Measurements from ENCODE around the gene GPR142.

GRCh38 chr17:74391771-74392170 lies 24.5 kb downstream of the GPR142 start:
- TF ChIP-seq, protein P1, sequence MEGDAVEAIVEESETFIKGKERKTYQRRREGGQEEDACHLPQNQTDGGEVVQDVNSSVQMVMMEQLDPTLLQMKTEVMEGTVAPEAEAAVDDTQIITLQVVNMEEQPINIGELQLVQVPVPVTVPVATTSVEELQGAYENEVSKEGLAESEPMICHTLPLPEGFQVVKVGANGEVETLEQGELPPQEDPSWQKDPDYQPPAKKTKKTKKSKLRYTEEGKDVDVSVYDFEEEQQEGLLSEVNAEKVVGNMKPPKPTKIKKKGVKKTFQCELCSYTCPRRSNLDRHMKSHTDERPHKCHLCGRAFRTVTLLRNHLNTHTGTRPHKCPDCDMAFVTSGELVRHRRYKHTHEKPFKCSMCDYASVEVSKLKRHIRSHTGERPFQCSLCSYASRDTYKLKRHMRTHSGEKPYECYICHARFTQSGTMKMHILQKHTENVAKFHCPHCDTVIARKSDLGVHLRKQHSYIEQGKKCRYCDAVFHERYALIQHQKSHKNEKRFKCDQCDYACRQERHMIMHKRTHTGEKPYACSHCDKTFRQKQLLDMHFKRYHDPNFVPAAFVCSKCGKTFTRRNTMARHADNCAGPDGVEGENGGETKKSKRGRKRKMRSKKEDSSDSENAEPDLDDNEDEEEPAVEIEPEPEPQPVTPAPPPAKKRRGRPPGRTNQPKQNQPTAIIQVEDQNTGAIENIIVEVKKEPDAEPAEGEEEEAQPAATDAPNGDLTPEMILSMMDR (IDR thresholded peaks at IDR 0.05) = no peak
- TF ChIP-seq POLR2A (IDR thresholded peaks at IDR 0.05) = no peak

Measured in heart left ventricle (tissue), 13 donors.